Stimulated activated CD8-positive, alpha-beta memory T cell treated with anti-CD3 and anti-CD28 coated beads, Interleukin-15, amount 100 ng/mL, for 4 hours (primary cell): ENCODE data around the gene MISP.

ENCODE experiments used
- DNase-seq, 2 donors: peaks; one replicate each; pipeline ENCODE4 v3.0.0-alpha.2; 2020; ENCODE audit warnings: low read depth in 2 of 2

The MISP gene

DNA sequence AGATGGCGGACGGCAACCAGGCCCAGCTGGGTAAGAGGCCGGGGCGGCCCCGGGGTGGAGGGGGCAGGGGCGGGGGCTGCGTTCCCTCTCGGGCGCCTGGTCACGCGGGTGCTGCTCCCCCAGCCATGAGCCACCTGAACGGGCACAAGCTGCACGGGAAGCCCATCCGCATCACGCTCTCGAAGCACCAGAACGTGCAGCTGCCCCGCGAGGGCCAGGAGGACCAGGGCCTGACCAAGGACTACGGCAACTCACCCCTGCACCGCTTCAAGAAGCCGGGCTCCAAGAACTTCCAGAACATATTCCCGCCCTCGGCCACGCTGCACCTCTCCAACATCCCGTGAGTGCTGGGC, 57.5 kb downstream of the MISP start:
- DNase-seq = no peak

DNA sequence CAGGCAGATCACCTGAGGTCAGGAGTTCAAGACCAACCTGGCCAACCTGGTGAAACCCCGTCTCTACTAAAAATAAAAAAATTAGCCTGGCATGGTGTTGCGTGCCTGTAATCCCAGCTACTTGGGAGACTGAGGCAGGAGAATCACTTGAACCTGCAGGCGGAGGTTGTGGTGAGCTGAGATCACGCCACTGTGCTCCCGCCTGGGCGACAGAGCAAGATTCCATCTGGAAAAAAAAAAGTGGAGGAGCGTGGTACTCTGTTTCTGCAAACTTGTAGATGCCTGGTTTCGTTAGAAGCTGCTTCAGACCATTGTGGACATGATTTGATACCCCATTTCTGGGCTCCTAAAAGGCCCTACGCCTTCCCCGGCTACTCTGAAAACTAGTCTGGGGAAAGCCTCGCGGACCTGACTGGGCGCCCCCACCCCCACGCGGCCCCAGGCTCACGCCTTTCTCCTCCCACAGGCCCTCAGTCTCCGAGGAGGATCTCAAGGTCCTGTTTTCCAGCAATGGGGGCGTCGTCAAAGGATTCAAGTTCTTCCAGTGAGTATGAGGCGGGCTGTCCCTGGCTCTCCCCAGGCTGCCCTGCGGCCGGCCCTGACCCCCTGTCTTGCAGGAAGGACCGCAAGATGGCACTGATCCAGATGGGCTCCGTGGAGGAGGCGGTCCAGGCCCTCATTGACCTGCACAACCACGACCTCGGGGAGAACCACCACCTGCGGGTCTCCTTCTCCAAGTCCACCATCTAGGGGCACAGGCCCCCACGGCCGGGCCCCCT, 59.4 kb downstream of the MISP start:
- no peak for DNase-seq

GRCh38 chr19:810883-811489, 60.1 kb downstream of the MISP start:
- no peak for DNase-seq

- DNase-seq = no peak
Observed at GRCh38 chr19:811506-812048, 60.7 kb downstream of the MISP start.

DNA sequence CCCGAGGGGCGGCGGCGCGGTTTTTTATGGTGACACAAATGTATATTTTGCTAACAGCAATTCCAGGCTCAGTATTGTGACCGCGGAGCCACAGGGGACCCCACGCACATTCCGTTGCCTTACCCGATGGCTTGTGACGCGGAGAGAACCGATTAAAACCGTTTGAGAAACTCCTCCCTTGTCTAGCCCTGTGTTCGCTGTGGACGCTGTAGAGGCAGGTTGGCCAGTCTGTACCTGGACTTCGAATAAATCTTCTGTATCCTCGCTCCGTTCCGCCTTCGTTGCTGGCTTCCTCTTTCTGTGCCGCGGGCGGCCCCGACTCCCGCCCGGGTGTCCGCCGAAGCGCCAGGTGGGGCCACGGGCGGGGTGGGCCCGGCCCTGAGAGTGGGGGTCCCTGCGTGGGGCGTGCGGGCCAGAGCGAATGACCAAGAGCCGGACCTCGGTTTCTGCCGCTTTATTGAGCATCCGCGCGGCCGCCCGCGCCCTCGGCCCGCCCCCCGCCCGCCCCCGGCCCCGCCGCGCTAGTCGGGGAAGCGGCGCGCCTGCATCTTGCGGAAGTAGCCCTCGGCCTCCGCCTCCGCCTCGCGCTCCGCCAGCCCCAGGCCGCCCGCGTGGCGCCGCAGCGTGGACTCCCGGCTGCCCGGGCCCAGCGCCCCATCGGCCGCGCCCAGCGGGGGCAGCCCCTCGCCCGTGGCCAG, 61.3 kb downstream of the MISP start:
- no peak for DNase-seq

DNA sequence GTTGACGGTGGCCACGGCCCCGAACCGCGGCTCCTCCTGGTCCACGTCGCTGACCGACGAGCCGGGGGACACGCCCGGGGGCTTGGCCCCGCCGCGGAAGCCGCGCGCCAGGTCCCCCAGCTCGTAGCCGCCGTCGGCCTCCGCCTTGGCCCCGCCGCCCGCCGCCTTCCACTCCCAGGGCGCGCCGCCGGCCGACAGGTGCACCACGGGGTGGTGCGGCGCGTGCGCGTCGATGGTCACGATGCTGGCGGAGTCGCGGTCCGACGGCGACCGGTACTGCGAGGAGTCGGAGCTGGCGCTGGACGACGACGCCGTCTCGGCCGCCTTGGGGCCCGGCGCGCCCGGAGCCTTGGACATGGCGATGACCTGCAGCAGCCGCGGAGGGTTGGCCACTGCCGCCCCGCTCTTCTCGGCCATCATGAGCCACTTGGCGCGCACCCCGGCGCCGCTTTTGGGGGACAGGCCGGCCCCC, 61.9 kb downstream of the MISP start:
- no peak for DNase-seq

GRCh38 chr19:813219-814151, 62.6 kb downstream of the MISP start:
- no peak for DNase-seq
